Measurements from ENCODE around the gene SEMA6B.

DNA sequence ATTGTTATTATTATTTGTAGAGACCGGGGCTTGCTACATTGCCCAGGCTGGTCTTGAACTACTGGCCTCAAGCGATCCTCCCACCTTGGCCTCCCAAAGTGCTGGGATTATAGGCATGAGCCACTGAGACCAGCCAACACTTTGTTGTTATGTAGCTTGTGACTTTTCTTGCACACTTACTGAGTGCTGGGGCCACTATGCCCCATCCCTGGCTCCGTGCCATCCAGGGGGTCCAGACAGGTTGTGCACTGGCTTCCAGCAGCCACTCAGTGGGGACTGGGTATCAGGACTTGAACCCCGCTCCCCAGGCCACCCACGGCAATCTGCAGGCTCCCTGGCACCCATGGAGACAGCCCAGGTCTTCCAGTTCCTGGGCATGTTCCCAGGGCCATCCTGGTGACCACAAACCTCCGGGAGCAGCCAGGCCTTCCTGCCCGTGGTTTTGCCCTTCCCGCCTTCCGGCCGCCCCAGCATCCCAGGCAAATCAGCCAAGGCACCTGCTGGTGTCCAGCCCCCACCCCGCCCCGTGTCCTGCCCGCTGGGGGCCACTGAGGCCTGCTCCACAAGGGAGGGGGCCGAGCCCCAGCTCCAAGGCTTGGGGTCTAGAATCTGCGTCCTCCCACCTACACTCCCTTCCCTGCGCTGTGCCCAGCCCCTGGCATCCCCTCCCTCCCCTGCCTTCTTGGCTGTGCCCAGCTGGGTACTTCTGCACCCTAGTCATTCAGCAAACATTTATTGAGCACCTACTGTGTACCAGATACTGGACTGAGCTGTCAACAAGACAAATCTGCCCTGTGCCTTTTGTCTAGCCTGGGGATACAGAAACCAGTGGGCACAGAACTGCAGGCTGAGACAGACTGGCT, 23.7 kb upstream of the SEMA6B start:
- no peak for TF ChIP-seq CTCF (IDR thresholded peaks at IDR 0.05; ENCODE audit: insufficient read depth, low read length, poor library complexity, severe bottlenecking)
- TF ChIP-seq EZH2phosphoT487 (conservative IDR thresholded peaks at IDR 0.05; ENCODE audit: low read length): no peak
